IPS-15b (cell line): Measurements from ENCODE around the gene SLC39A11.

Source experiments
- H3K27me3 ChIP-seq: one replicate; pipeline ENCODE4 v1.6.1; 2013; ENCODE audit warnings: low read length; ENCODE audit not compliant: control insufficient read depth, insufficient read depth
- H3K36me3 ChIP-seq: one replicate; pipeline ENCODE4 v1.6.1; 2013; ENCODE audit warnings: low read length; ENCODE audit not compliant: control insufficient read depth, insufficient read depth
- H3K4me1 ChIP-seq: one replicate; pipeline ENCODE4 v1.6.1; 2013; ENCODE audit warnings: mild to moderate bottlenecking, low read length; ENCODE audit not compliant: control insufficient read depth, insufficient read depth
- H3K4me3 ChIP-seq: one replicate; pipeline ENCODE4 v1.5.1; 2013; ENCODE audit warnings: low read depth, low read length
- H3K9ac ChIP-seq: one replicate; pipeline ENCODE4 v1.6.1; 2013; ENCODE audit warnings: low read depth, mild to moderate bottlenecking, low read length
- H3K9me3 ChIP-seq: one replicate; pipeline ENCODE4 v1.6.1; 2013; ENCODE audit warnings: mild to moderate bottlenecking, low read length; ENCODE audit not compliant: control insufficient read depth, insufficient read depth

Gene SLC39A11

DNA sequence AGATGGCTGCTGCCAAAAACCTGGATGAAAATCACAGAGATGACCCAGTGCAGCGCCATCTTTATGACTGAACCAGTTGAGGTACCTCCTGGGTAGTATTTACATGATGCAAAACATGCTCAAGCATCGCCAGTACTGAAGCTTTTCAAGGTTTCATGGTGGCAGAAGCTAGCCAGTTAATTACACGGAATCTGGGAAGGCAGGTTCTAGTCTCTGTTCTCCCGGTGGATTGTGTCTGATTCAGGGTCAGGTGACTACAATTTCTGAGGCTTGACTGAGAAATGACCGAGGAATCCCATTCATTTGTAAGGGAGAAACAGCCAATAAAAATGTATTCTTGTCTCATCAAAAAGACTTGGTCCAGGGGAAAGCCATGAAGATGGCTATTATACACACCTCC is 209.1 kb downstream of the SLC39A11 start:
- Histone ChIP-seq H3K36me3 (no peaks in the 10 kb centered on the region), H3K4me3 (no peak overlapping the region), H3K27me3 (no peaks in the 10 kb centered on the region), H3K9me3 (peaks cover 5% of the 10 kb centered on the region), H3K9ac (no peak overlapping the region), H3K4me1 (no peaks in the 10 kb centered on the region)

DNA sequence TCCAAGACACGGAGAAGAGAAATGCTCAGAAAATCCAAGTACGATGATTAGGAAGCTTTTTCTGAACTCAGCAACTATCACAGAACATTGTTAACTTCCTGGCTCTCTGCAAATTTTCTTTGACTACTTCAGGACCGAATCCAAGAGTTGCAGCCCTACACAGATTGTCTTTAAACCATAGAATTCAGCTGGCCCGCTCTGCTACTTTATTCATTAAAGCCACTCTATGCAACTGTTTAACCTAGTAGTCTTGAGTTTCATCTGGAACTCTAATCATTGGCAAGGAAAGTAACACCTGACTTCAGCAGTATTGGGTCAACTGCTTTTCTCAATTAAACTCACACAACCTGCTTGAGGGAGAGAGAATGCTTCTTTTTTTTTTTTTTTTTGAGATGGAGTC is 210.1 kb downstream of the SLC39A11 start:
- Histone ChIP-seq H3K4me1 (no peaks in the 10 kb centered on the region), H3K4me3 (no peak overlapping the region), H3K9ac (no peak overlapping the region), H3K36me3 (no peaks in the 10 kb centered on the region), H3K9me3 (peaks cover 5% of the 10 kb centered on the region), H3K27me3 (no peaks in the 10 kb centered on the region)

DNA sequence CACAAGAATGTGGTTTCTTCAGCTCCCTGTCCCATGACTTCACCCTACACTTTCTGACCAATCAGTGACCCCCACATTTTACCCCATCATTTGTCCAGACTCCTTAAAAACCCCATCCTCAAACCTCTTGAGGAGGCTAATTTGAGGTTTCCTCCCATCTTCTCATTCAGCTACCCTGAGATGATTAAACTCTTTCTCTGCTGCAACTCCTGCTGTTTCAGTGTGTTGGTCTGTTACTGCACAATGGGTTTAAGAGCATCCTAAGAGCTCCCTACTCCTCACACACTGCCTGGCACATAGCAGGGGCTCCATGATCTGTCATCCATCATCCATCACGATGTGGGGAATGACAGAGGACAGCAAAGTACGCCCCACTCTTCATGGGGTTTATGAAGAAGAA is 212.6 kb downstream of the SLC39A11 start:
- peaks cover 5% of the 10 kb centered on the region for H3K9me3 ChIP-seq
- H3K4me1 ChIP-seq, result no peaks in the 10 kb centered on the region
- no peaks in the 10 kb centered on the region for H3K36me3 ChIP-seq

DNA sequence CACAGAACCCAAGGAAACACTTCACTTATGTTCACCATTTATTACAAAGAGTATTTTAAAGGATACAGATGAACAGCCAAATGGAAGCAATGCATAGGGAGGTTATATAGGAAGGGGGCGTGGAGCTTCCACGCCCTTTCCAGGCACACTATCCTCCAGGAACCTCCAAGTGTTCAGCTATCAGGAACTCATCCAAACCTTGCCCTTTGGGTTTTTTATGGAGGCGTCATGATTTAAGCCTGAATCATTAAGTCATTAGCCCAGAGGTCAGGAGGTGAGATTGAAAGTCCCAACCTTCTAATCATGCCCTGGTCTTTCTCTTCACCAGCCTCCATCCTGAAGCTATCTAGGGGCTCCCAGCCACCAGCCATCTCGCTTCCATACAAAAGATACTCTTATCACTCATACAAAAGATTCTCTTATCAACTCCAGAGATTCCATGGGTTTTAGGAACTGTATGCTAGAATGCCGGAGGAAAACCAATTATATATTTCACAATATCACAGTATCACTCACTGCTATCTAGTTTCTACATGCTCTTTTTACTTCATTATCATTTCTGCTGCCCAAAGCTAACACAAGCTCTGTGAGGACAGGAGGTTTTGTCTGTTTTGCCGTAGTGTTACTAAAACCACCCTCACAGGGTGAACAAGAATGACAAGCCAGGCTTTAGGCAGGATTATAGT is 213.4 kb downstream of the SLC39A11 start:
- no peak overlapping the region for H3K9ac ChIP-seq
- H3K9me3 ChIP-seq, result peaks cover 5% of the 10 kb centered on the region
- no peaks in the 10 kb centered on the region for H3K36me3 ChIP-seq
- no peaks in the 10 kb centered on the region for H3K4me1 ChIP-seq
- no peaks in the 10 kb centered on the region for H3K27me3 ChIP-seq
- no peak overlapping the region for H3K4me3 ChIP-seq

More for the DNA sequence above, 212.6 kb downstream of the SLC39A11 start:
- H3K9ac ChIP-seq, result no peak overlapping the region
- H3K4me3 ChIP-seq, result no peak overlapping the region
- no peaks in the 10 kb centered on the region for H3K27me3 ChIP-seq

DNA sequence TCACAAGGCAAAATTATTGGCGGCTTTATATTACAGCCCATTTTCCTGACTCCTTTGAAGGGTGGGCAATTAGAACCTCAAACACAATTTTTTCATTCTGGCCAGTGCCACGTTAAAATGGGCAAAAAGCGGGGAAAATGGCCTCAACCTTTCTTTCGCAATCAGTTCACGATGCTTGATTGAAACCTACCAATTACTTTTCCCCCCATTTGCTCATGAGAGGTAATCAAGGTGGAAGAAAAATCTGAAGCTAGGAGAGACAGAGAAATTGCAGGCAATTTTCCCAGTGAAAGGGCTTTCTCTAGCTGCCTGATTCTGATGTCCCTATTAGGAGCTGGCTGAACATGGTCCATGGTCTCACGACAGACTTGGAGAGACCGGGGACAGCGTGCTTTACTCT is 215.1 kb downstream of the SLC39A11 start:
- H3K9me3 ChIP-seq, result peaks cover 5% of the 10 kb centered on the region
- no peaks in the 10 kb centered on the region for H3K36me3 ChIP-seq
- H3K9ac ChIP-seq, result no peak overlapping the region
- H3K4me1 ChIP-seq, result no peaks in the 10 kb centered on the region
- no peak overlapping the region for H3K4me3 ChIP-seq
- H3K27me3 ChIP-seq, result no peaks in the 10 kb centered on the region

DNA sequence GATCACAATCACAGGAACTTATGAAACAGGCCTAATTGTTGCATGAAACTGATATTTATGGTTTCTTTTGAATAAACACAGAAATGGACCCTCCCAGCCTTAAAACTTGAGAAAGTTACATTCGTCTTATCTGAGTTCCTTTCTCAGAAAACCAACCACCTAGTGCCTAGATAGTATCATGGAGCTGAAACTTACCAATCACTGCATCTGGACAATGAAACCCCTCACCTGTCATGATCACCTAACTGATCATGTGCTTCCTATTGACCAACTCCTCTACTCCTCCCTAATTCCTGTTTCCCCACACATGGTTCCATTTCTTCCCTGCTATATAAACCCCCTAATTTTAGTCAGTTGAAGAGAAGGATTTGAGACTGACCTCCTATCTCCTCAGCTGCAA is 216.1 kb downstream of the SLC39A11 start:
- no peaks in the 10 kb centered on the region for H3K36me3 ChIP-seq
- no peak overlapping the region for H3K9ac ChIP-seq
- no peak overlapping the region for H3K4me3 ChIP-seq
- no peaks in the 10 kb centered on the region for H3K4me1 ChIP-seq
- H3K9me3 ChIP-seq, result peaks cover 5% of the 10 kb centered on the region
- H3K27me3 ChIP-seq, result no peaks in the 10 kb centered on the region

DNA sequence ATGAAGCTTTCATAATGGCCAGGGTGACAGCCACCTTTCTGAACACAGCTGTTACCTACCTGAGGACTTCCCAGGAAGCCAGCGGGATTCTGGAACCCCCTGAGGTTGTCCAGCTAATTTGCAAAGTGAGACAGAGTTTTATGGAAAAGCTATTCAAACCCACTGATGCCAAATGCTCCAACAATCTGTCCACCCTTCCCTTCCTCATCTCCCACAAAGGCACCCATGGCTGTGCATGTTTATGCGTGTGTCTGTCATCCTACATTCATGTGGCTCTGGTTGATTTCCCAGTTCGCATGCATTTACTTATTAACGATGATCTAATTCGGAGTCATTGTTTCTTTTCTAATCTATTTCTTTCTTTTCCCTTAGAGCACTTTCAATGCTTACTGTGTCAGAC is 217.1 kb downstream of the SLC39A11 start:
- Histone ChIP-seq H3K4me1 (no peaks in the 10 kb centered on the region), H3K36me3 (no peaks in the 10 kb centered on the region), H3K9me3 (peaks cover 5% of the 10 kb centered on the region), H3K9ac (no peak overlapping the region), H3K4me3 (no peak overlapping the region), H3K27me3 (no peaks in the 10 kb centered on the region)

DNA sequence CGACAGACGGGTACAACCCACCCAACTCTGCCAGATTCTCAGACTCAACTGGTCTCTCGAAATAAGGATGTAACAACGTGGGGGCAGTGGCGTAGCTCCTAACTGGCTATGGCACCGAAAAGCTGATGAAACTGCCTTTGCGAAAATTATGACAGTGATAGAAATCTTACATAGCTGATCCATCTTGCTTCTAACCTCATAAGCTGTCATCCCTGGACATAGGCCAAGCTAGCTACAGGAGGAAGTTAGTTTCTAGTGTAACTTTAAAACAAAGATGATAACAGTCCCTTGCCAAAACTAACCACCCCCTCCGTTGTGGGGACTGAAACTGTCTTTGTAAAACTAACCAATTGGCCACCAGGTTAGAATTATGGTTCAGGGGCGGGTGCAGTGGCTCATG is 220.1 kb downstream of the SLC39A11 start:
- Histone ChIP-seq H3K4me3 (no peak overlapping the region), H3K36me3 (no peaks in the 10 kb centered on the region), H3K9me3 (no peaks in the 10 kb centered on the region), H3K27me3 (no peaks in the 10 kb centered on the region), H3K9ac (no peak overlapping the region), H3K4me1 (no peaks in the 10 kb centered on the region)

DNA sequence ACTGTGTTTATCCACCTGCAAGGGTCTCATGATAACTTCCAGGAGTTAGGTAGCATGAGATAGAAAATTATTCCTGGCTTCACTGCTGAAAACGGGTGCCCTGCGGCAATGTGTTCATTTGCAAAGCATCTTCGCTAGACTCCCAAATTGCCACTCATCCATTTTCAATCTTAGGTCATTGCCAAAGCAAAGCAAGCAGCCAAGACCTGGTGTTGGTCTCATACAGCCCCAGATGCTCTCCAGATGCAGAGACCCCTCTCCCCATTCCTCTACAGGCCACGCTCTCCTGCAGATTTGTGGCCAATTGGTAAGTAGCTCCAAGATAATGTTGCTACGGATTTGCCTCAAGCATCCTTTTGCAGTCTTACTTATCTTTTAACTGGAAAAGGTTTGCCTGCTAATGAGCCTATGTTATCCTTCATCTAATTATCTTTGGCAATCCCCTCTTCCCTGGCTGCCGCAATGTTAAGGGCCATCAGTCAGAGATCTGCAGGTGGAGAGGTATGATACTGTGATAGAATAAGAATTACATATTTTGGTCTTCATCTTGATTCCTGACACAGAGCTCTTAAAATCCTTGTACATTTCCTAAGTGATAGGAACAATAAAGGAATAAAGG is 222.0 kb downstream of the SLC39A11 start:
- Histone ChIP-seq H3K27me3 (no peaks in the 10 kb centered on the region), H3K4me3 (no peak overlapping the region), H3K4me1 (no peaks in the 10 kb centered on the region), H3K9me3 (peaks cover 5% of the 10 kb centered on the region), H3K9ac (no peak overlapping the region), H3K36me3 (no peaks in the 10 kb centered on the region)

DNA sequence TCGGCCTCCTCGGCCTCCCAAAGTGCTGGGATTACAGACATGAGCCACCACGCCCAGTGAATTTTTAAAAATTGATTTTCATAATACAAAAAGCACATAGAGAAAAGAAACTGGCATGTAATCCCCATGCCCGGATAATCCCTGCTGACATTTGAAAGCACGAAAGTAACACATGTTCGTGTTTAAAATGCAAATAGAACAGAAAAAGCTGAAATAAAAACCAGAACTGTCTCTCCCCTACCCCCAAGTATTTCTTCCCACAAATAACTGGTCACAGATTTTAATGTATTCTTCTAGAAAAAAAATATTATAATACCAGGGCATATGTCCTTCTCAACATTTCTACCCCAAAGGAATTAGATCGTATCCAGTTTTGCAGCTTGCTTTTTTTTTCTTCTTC is 222.9 kb downstream of the SLC39A11 start:
- no peak overlapping the region for H3K9ac ChIP-seq
- H3K4me3 ChIP-seq, result no peak overlapping the region
- peaks cover 5% of the 10 kb centered on the region for H3K9me3 ChIP-seq
- no peaks in the 10 kb centered on the region for H3K27me3 ChIP-seq
- no peaks in the 10 kb centered on the region for H3K36me3 ChIP-seq
- no peaks in the 10 kb centered on the region for H3K4me1 ChIP-seq

DNA sequence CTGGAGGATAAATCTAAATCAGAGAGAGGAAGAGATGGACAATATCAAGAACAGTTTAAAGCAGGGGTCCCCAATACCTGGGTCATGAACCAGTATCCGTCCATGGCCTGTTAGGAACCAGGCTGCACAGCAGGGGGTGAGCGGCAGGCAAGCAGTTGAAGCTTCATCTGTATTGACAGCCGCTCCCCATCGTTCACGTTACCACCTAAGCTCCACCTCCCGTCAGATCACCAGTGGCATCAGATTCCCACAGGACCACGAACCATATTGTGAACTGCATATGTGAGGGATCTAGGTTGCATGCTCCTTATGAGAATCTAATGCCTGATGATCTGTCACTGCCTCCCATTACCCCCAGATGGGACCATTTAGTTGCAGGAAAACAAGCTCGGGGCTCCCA is 226.5 kb downstream of the SLC39A11 start:
- H3K4me1 ChIP-seq, result no peaks in the 10 kb centered on the region
- H3K27me3 ChIP-seq, result no peaks in the 10 kb centered on the region
- H3K36me3 ChIP-seq, result no peaks in the 10 kb centered on the region
- peaks cover 5% of the 10 kb centered on the region for H3K9me3 ChIP-seq
- H3K4me3 ChIP-seq, result no peak overlapping the region
- no peak overlapping the region for H3K9ac ChIP-seq

DNA sequence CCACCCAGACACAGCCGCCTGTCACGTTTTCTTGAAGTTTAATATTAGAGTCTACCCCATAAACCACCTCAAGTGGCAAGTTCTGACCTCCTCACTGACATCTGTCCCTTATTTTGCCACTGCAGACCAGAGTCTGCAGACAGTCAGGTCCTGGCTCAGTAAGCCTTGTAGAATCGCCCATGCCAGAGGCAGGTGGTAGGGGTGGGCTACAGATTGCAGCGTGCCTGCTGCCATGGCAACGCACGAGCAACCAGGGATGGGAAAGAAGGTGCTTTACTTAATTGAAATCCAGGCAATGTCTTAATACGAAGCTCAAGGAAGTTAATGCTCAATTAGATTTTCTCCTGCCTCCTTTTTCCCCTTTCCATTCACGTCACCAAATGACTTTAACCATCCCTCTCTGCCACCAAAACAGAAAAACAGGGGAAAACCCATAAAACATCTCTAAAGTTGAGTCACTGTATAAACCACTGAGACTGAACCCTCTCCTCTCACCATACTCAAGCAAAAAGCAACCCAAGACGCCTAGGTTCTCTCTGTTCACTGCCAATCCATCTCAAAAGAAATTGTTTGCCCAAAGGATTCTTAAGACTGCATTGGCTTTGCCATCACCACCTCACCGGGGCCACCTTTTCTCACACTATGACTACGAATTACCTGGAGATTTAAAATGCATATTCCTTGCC is 228.8 kb downstream of the SLC39A11 start:
- Histone ChIP-seq H3K4me1 (no peaks in the 10 kb centered on the region), H3K9ac (no peak overlapping the region), H3K4me3 (no peak overlapping the region), H3K9me3 (peaks cover 5% of the 10 kb centered on the region), H3K36me3 (no peaks in the 10 kb centered on the region), H3K27me3 (no peaks in the 10 kb centered on the region)
